HG02970 (cell line): Measurements from ENCODE around the gene SDC1.
"Not testable (repeated sequence)": the region's sequence is repeated elsewhere in the genome, so short reads cannot be mapped to it uniquely, and the experiment has no call there.

Experiments
- ATAC-seq: cut with Tn5 transposase; IDR thresholded peaks from one replicate; pipeline ENCODE4 v1.9.1; 2021; ENCODE audit warnings: mild to moderate bottlenecking, moderate library complexity, moderate number of reproducible peaks; ENCODE audit not compliant: unreplicated experiment, low FRiP score

SDC1 gene

GRCh38 chr2:20199633-20200270 is 25.2 kb downstream of the SDC1 start:
- ATAC-seq, result no peak

- no peak for ATAC-seq
Measured at GRCh38 chr2:20198796-20199632, 25.9 kb downstream of the SDC1 start.

- no peak for ATAC-seq
Measured at GRCh38 chr2:20198001-20198400, 26.9 kb downstream of the SDC1 start.

GRCh38 chr2:20197192-20197591 is 27.7 kb downstream of the SDC1 start:
- no peak for ATAC-seq

- no peak for ATAC-seq
Measured at GRCh38 chr2:20196657-20197161, 28.2 kb downstream of the SDC1 start.

GRCh38 chr2:20196053-20196656 is 28.8 kb downstream of the SDC1 start:
- no peak for ATAC-seq

GRCh38 chr2:20195431-20196033 is 29.4 kb downstream of the SDC1 start:
- no peak for ATAC-seq

- not testable (repeated sequence) for ATAC-seq
Measured at GRCh38 chr2:20195016-20195411, 29.9 kb downstream of the SDC1 start.

GRCh38 chr2:20194097-20195015 is 30.6 kb downstream of the SDC1 start:
- no peak for ATAC-seq

GRCh38 chr2:20193185-20193584 is 31.7 kb downstream of the SDC1 start:
- no peak for ATAC-seq

- no peak for ATAC-seq
Measured at GRCh38 chr2:20192781-20193180, 32.1 kb downstream of the SDC1 start.

- ATAC-seq, result no peak
Measured at GRCh38 chr2:20191714-20192569, 33.0 kb downstream of the SDC1 start.

- ATAC-seq, result no peak
Measured at GRCh38 chr2:20190876-20191713, 33.8 kb downstream of the SDC1 start.

- ATAC-seq, result no peak
Measured at GRCh38 chr2:20190170-20190569, 34.8 kb downstream of the SDC1 start.

GRCh38 chr2:20189299-20189931 is 35.5 kb downstream of the SDC1 start:
- no peak for ATAC-seq

- ATAC-seq, result no peak
Measured at GRCh38 chr2:20188851-20189250, 36.1 kb downstream of the SDC1 start.

- no peak for ATAC-seq
Measured at GRCh38 chr2:20188201-20188600, 36.7 kb downstream of the SDC1 start.

GRCh38 chr2:20187331-20187730 is 37.6 kb downstream of the SDC1 start:
- ATAC-seq, result no peak
